COR-L47 (cell line): Measurements from ENCODE around the gene GLYATL1.
"Not testable (repeated sequence)": the region's sequence is repeated elsewhere in the genome, so short reads cannot be mapped to it uniquely, and the experiment has no call there.

ENCODE experiments used
- DNase-seq: peaks from one replicate; lab custom pipeline; 2025; lab: John Stamatoyannopoulos, UW

Gene GLYATL1

GRCh38 chr11:58999291-58999680 is 60.0 kb downstream of the GLYATL1 start:
- DNase-seq, result no peak

GRCh38 chr11:59000003-59000402 is 60.7 kb downstream of the GLYATL1 start:
- no peak for DNase-seq

- not testable (repeated sequence) for DNase-seq
Measured at GRCh38 chr11:59002006-59002405, 62.7 kb downstream of the GLYATL1 start.
